GM12874 (cell line): Measurements from ENCODE around the gene TRIO.

Experiments used
- TF ChIP-seq, protein P1 (sequence below): IDR thresholded peaks from 2 replicates; pipeline ENCODE4 v1.5.1; 2011; ENCODE audit warnings: low read depth, mild to moderate bottlenecking, control low read depth, low read length, moderate library complexity; ENCODE audit not compliant: insufficient read depth

The TRIO gene

DNA sequence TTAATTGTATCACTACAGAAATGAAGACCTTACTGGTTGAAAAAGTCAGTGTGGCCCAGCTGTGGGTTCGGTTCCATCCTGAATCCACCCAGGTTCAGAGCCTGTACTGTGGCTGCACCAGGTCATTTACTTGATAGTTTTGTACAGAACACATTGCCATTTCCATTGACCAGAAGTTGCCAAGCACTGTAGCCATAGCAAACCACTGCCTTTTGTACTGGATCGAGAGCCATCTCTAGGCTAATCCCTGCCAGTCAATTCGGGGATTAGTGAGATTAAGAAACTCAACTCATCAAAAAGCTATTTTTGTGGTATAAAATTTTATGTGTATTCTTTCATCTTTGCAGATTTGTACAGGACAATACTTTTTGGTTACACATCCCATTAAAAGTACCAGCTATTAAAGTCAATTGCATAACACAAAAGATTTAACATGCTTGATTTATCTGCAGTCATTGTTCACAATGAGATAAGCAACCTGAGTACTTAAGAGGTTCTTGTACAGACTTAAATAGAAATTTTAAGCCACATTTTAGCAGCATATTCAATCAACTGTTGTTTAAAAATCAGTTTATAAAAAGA is 329.9 kb downstream of the TRIO start:
- TF ChIP-seq, protein P1, sequence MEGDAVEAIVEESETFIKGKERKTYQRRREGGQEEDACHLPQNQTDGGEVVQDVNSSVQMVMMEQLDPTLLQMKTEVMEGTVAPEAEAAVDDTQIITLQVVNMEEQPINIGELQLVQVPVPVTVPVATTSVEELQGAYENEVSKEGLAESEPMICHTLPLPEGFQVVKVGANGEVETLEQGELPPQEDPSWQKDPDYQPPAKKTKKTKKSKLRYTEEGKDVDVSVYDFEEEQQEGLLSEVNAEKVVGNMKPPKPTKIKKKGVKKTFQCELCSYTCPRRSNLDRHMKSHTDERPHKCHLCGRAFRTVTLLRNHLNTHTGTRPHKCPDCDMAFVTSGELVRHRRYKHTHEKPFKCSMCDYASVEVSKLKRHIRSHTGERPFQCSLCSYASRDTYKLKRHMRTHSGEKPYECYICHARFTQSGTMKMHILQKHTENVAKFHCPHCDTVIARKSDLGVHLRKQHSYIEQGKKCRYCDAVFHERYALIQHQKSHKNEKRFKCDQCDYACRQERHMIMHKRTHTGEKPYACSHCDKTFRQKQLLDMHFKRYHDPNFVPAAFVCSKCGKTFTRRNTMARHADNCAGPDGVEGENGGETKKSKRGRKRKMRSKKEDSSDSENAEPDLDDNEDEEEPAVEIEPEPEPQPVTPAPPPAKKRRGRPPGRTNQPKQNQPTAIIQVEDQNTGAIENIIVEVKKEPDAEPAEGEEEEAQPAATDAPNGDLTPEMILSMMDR: no peak

DNA sequence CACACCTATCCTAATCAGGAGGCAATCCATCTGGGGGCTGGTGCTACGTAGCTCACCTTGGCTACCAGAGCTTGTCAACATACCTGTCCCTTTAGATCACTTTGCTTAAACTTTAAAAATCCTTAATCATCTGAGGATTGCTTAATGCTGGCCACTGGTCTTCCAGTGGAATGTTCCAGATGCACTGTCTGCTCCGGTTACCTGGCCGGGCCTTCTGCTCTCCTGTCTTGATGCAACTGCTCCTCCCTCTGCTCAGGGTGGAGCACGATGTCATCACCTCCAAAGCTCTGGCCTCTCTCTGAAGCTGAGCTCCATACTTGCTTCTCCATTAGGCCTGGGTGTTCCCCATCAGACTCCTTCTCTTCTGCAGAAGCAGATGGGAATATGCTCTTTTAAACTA is 331.9 kb downstream of the TRIO start:
- TF ChIP-seq, protein P1: no peak

DNA sequence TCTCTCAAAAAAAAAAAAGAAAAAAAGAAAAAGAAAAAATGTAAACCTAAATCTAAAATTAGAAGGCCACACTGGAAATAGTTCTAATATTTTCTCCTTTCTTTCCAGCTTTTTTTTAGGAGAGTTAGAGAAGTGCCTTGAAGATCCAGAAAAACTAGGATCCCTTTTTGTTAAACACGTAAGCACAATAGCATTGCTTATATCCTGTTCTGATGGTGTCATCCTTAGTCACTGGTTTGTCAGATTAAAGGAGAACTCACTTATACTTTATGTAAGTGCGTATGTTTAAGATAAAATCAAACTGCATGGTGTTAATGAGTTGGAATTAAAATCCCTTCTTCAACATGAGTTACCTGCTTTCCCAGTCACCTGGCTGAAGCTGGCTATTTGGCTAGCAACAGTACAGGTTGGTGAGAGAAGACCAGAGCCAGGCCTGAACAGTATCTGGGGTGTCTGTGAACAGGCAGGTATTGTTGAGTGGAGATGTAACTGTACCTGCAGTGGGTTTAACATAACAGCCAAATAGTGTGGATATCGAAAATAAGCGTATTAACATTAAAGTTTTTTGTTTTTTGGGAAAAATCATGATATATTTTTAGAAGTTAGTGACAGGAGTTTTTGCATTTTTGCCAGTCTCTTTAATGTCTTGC is 333.8 kb downstream of the TRIO start:
- TF ChIP-seq, protein P1: no peak

DNA sequence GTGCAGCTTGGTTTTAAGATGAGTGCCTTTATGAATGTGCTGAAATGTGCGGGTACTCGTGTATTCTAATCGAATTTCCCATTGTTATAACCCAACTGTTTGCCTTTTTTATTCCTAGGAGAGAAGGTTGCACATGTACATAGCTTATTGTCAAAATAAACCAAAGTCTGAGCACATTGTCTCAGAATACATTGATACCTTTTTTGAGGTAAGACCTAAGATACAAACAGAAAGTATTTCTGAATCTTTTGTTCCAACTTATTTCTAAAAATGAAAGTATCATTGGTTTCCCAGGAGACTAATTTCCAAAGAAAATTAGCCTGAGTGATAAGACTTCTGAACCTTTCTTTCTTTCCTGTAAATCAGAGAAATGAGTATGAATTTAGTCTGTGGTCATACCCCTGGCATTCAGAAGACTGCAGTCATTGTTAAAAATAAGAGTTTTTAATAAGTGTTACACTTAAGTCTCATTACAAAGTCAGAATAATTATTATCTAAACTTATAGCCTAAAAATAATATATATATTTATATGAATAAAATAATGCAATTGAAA is 336.1 kb downstream of the TRIO start:
- TF ChIP-seq, protein P1: no peak

DNA sequence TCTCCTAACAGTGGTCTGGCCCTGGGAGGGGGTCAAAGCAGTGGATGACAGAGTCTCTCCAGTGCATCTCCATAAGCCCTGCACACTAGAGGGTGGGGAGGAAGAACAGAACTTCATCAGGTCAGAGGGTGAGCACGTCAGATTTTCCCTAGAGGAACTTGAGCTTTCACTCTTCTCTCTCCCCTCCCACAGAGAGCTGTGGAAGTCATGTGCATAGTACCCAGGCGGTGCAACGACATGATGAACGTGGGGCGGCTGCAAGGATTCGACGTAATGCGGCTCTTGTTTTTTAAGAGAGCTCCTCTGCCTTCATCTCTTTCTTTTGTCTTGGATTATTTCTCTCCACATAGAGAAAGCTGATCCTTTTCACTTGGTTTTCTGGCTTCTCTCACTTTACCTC is 338.2 kb downstream of the TRIO start:
- TF ChIP-seq, protein P1: no peak

DNA sequence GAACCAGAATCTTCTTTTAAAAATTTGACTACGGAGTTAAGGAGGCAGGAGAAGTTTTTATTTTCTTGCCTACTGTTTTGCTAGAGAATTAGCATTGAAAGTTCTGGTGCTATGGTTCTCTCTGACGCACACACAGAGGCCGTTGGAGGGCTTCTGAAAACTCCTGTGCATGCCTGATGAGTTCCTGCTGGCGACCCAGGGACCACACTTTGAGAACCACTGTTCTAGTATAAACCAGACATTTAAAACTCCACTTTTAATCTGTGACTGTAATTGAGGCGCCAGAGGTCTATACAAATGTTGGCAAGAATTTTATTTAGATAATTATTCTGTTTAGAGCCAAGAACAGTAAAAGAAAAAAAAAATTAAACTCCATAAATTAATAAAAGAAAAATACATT is 338.9 kb downstream of the TRIO start:
- TF ChIP-seq, protein P1: no peak

DNA sequence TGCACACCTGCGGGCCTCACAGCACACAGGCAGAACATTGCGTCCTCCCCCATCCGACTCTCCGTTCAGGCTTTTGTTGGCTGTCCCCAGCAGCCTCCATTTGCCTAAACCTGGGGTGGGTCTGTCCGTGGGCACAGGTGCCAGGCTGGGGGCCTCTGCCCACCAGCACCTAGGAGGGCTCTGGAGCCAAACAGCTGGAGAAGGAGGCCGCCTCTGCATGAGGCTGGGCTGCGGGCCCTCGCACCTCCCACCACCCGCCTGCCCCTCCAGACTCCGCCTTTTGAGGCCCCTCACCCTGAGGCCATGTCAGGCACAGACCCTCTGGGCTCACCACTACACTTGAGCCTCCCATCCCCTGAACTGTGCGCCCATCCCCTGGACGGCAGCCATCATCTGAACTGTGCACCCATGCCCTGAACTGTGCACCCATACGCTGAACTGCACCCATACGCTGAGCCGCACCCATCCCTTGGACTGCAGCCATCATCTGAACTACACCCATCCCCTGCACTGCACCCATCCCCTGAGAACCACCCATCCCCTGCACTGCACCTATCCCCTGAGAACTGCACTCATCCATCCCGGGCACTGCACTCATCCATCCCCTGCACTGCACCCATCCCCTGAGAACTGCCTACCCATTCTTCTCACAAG is 340.5 kb downstream of the TRIO start:
- TF ChIP-seq, protein P1: no peak
